AG10803 (cell line): ENCODE measurements around the gene SCYL1.

Source experiments
- DNase-seq: peaks from one replicate; pipeline ENCODE4 v3.0.0; 2010; ENCODE audit warnings: low read depth
- H3K4me3 ChIP-seq: 2 replicates; pipeline ENCODE4 v1.5.1; 2011; ENCODE audit warnings: mild to moderate bottlenecking, low read length, control low read depth
- CTCF ChIP-seq: conservative IDR thresholded peaks from 2 replicates; pipeline ENCODE4 v1.5.1; 2011; ENCODE audit warnings: mild to moderate bottlenecking, low read length, control low read depth, inconsistent platforms

Gene SCYL1

GRCh38 chr11:65553301-65554001, 28.6 kb downstream of the SCYL1 start:
- no peak for TF ChIP-seq CTCF
- no peak for DNase-seq
- no peak overlapping the region for H3K4me3 ChIP-seq

- H3K4me3 ChIP-seq, result no peak overlapping the region
- TF ChIP-seq CTCF, result no peak
- DNase-seq, result no peak
Observed at GRCh38 chr11:65554057-65554818, 29.4 kb downstream of the SCYL1 start.

- TF ChIP-seq CTCF, result no peak
Observed at GRCh38 chr11:65554842-65555430, 30.1 kb downstream of the SCYL1 start.

GRCh38 chr11:65555693-65556231, 30.9 kb downstream of the SCYL1 start:
- no peak for TF ChIP-seq CTCF
- H3K4me3 ChIP-seq, result peak overlapping the region; percentile 26
- peak; percentile 95 for DNase-seq

More at GRCh38 chr11:65554842-65555430, 30.1 kb downstream of the SCYL1 start:
- H3K4me3 ChIP-seq, result no peak overlapping the region
- DNase-seq, result no peak

GRCh38 chr11:65556470-65557279, 31.8 kb downstream of the SCYL1 start:
- no peak for TF ChIP-seq CTCF
- H3K4me3 ChIP-seq, result peak overlapping the region; percentile 71
- DNase-seq, result no peak

- TF ChIP-seq CTCF, result no peak
- no peak for DNase-seq
- peak overlapping the region; percentile 71 for H3K4me3 ChIP-seq
Observed at GRCh38 chr11:65557280-65558001, 32.6 kb downstream of the SCYL1 start.
